NCI-H2171 treated with DMSO at 0.1 percent for 48 hours (cell line): ENCODE measurements around the gene FNBP1.
"Not testable (repeated sequence)": the region's sequence is repeated elsewhere in the genome, so short reads cannot be mapped to it uniquely, and the experiment has no call there.

ENCODE experiments used
- DNase-seq: peaks from one replicate; lab custom pipeline; 2025; lab: John Stamatoyannopoulos, UW

The FNBP1 gene

DNA sequence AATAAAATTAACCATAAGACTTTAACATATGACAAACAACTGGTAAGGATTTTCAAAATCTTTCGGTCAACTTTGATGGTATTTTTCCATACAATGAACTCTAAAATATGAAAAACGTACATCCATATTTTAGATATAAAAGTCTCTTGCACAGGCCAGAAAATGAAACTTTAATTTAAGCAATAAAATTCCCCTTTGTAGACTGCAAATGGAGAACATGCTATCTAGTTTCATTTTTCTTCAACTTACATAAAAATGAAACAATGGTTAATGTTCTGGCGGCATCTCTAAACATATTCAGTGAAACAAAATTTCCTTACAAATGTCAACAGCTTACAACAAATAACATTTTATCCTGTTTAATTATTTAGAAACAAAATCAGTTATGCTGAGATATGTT lies 123.7 kb downstream of the FNBP1 start:
- no peak for DNase-seq

GRCh38 chr9:129918296-129918950 lies 124.6 kb downstream of the FNBP1 start:
- DNase-seq: no peak

GRCh38 chr9:129916707-129917106 lies 126.3 kb downstream of the FNBP1 start:
- no peak for DNase-seq

DNA sequence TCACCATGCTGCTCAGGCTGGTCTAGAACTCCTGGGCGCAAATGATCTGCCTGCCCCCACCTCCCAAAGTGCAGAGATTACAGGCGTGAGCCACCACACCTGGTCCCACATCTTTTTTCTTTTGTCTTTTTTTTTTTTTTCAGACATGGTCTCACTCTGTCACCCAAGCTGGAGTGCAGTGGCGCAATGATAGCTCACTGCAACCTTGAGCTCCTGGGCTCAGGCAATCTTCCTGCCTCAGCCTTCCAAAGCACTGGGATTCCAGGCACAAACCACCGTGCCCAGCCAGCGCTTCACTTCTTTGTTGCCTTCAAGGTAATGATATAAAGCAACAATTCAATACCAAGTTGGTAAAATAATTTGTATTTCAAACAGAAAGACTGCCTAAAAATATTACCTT lies 128.9 kb downstream of the FNBP1 start:
- DNase-seq: no peak

GRCh38 chr9:129910628-129911567 lies 132.1 kb downstream of the FNBP1 start:
- DNase-seq: no peak

- DNase-seq: no peak
Observed at GRCh38 chr9:129909851-129910250, 133.1 kb downstream of the FNBP1 start.

GRCh38 chr9:129908906-129909305 lies 134.1 kb downstream of the FNBP1 start:
- no peak for DNase-seq

GRCh38 chr9:129907201-129907600 lies 135.8 kb downstream of the FNBP1 start:
- no peak for DNase-seq

- DNase-seq: no peak
Observed at GRCh38 chr9:129906298-129906697, 136.7 kb downstream of the FNBP1 start.

GRCh38 chr9:129904734-129905133 lies 138.3 kb downstream of the FNBP1 start:
- DNase-seq: no peak

DNA sequence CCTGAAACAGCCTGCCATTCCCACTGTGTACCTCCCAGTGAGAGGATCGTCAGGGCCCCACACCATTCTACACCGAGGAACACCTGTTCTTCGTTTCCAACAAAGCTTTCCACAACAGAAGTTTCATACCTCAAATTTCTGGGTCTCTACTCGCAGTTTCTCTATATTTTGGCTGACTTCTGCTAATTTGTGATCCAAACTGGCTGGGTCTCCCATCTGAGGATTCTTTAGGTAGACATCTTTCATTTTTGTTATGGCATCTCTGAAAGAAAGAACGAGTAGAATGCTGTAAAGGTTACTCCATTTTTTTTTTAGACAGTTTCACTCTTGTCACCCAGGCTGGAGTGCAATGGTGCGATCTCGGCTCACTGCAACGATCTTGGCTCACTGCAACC lies 140.3 kb downstream of the FNBP1 start:
- no peak for DNase-seq

GRCh38 chr9:129901993-129902739 lies 140.8 kb downstream of the FNBP1 start:
- no peak for DNase-seq

- DNase-seq: no peak
Observed at GRCh38 chr9:129900263-129901027, 142.5 kb downstream of the FNBP1 start.

DNA sequence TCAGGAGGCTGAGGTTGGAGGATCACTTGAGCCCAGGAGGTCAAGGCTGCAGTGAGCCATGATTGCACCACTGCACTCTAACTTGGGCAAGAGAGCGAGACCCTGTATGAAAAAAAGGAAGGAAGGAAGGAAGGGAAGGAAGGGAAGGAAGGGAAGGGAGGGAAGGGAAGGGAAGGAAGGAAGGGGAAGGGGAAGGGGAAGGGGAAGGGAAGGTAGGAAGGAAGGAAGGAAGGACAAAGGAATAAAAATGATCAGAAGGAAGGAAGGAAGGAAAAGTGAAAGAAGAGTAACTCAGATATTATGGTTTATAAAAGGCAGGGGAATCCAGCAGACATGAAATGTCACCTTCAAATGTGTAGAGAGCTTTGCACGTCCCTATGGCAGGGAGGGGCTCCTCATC lies 143.4 kb downstream of the FNBP1 start:
- DNase-seq: no peak

DNA sequence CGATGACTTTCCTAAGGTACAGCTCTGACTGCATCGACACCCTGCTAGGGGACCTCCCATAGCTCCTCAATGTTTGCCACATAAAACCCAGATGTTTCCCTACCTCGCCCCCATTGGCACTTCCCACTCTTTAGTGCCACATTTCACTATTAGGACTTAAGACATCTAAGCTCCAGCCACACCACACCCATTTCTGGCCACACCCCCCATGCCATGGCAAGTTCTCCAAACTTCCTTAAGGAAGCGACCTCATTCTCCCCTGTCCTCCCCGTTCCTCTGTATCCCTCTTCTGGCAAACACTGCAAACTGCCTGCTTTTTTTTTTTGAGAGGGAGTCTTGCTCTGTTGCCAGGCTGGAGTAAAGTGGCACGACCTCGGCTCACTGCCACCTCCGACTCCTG lies 144.8 kb downstream of the FNBP1 start:
- DNase-seq: no peak

- DNase-seq: no peak
Observed at GRCh38 chr9:129897263-129897662, 145.7 kb downstream of the FNBP1 start.

GRCh38 chr9:129895376-129896268 lies 147.4 kb downstream of the FNBP1 start:
- DNase-seq: no peak

- no peak for DNase-seq
Observed at GRCh38 chr9:129894120-129894823, 148.7 kb downstream of the FNBP1 start.

- DNase-seq: no peak
Observed at GRCh38 chr9:129891569-129891968, 151.4 kb downstream of the FNBP1 start.

- DNase-seq: not testable (repeated sequence)
Observed at GRCh38 chr9:129890718-129891299, 152.2 kb downstream of the FNBP1 start.
